ENCODE results near the gene MRPL58. TPM values are rescaled to one million over a fixed set of nuclear protein-coding genes. Genes with fewer than 3 reads are reported as not detected.

Gene MRPL58
- total and polyA plus RNA-seq, 4 donors, result 14.7 to 55.5 (median 35.7) TPM

DNA sequence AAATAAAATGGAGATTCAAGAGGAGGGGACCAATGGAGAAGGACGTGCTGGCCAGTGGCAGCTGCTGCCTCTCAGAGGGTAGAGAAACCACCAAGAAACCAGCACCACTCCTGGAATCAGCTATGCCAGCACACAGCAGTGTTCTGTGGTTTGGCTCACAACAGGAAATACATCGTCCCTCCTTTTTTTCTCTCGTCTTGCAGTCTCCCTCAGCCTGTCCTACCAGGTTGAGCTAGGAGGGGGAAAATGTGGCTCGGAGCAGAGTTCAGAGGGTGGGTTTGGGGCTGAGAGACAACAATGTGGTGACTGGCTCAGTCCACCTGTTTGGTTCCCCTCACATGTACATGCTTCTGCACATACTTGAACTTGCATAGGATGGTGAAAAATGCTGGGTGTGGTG, 55.4 kb downstream of the MRPL58 start:
- H3K27ac ChIP-seq (ENCODE audit: low read depth in 1 of 2, low read length in 1 of 2), result no peak overlapping the region
- TF ChIP-seq CTCF (IDR thresholded peaks at IDR 0.05; ENCODE audit: control extremely low read depth, extremely low read depth), result no peak
- DNase-seq (no peak), ATAC-seq (ENCODE audit: insufficient read depth, low FRiP score) (no peak)
- no peak overlapping the region for H3K4me3 ChIP-seq
- peaks cover 0 to 26% (median 16%) of the 10 kb centered on the region in 4 donors for H3K36me3 ChIP-seq (ENCODE audit: control insufficient read depth in 4 of 4, insufficient read depth in 4 of 4, low read length in 4 of 4)
- no peaks in the 10 kb centered on the region for H3K4me1 ChIP-seq (ENCODE audit: control insufficient read depth in 5 of 5, insufficient read depth in 5 of 5, low read length in 5 of 5)
- peaks cover 0 to 1% (median 0%) of the 10 kb centered on the region in 4 donors for H3K9me3 ChIP-seq (ENCODE audit: control insufficient read depth in 4 of 4, insufficient read depth in 3 of 4, low read length in 3 of 4)
- no peak overlapping the region for H3K9ac ChIP-seq (ENCODE audit: insufficient read depth in 1 of 2, low read length in 2 of 2)
- H3K27me3 ChIP-seq (ENCODE audit: control insufficient read depth in 3 of 3, insufficient read depth in 3 of 3, low read length in 2 of 3), result no peaks in the 10 kb centered on the region
- 30 to 45% methylated on average over 4 of the region's 4 CpGs for WGBS, 2 donors

GRCh38 chr17:75068750-75069149, 56.3 kb downstream of the MRPL58 start:
- Histone ChIP-seq H3K4me1 (ENCODE audit: control insufficient read depth in 5 of 5, insufficient read depth in 5 of 5, low read length in 5 of 5) (peaks cover 0 to 2% (median 0%) of the 10 kb centered on the region in 5 donors), H3K27ac (ENCODE audit: low read depth in 1 of 2, low read length in 1 of 2) (no peak overlapping the region), H3K4me3 (no peak overlapping the region), H3K9me3 (ENCODE audit: control insufficient read depth in 4 of 4, insufficient read depth in 3 of 4, low read length in 3 of 4) (peaks cover 0 to 1% (median 0%) of the 10 kb centered on the region in 4 donors), H3K27me3 (ENCODE audit: control insufficient read depth in 3 of 3, insufficient read depth in 3 of 3, low read length in 2 of 3) (no peaks in the 10 kb centered on the region), H3K36me3 (ENCODE audit: control insufficient read depth in 4 of 4, insufficient read depth in 4 of 4, low read length in 4 of 4) (peaks cover 0 to 17% (median 9%) of the 10 kb centered on the region in 4 donors), H3K9ac (ENCODE audit: insufficient read depth in 1 of 2, low read length in 2 of 2) (no peak overlapping the region)
- no peak for DNase-seq
- no peak for ATAC-seq (ENCODE audit: insufficient read depth, low FRiP score)
- TF ChIP-seq CTCF (IDR thresholded peaks at IDR 0.05; ENCODE audit: control extremely low read depth, extremely low read depth), result no peak
- WGBS, 2 donors, result 83 to 85% methylated on average over 8 of the region's 8 CpGs

DNA sequence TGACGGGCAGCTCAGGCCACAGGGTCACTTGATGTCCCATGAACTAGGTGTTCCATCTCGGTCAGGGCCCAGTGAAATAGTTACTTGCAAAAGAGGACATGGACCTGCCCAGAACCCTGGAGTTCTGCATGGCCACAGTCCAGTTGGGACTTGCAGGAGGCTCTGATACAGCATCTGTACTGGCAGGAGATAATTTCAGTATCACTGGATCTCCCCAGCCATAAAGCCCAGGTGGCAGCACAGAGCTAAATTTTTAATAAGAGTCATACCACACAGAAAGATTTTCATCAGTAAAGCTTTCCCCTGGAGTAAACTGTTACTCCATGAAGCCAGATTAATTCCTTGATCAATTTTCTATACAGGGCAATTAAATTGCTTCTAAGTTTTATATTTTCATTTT, 57.3 kb downstream of the MRPL58 start:
- no peaks in the 10 kb centered on the region for H3K9me3 ChIP-seq (ENCODE audit: control insufficient read depth in 4 of 4, insufficient read depth in 3 of 4, low read length in 3 of 4)
- H3K36me3 ChIP-seq (ENCODE audit: control insufficient read depth in 4 of 4, insufficient read depth in 4 of 4, low read length in 4 of 4), result peaks cover 0 to 8% (median 1%) of the 10 kb centered on the region in 4 donors
- ATAC-seq (ENCODE audit: insufficient read depth, low FRiP score) (no peak), DNase-seq (no peak)
- H3K4me1 ChIP-seq (ENCODE audit: control insufficient read depth in 5 of 5, insufficient read depth in 5 of 5, low read length in 5 of 5), result peaks cover 0 to 4% (median 0%) of the 10 kb centered on the region in 5 donors
- H3K4me3 ChIP-seq, result no peak overlapping the region
- WGBS, 2 donors, result 92 to 97% methylated on average over 2 of the region's 2 CpGs
- no peak overlapping the region for H3K9ac ChIP-seq (ENCODE audit: insufficient read depth in 1 of 2, low read length in 2 of 2)
- no peak overlapping the region for H3K27ac ChIP-seq (ENCODE audit: low read depth in 1 of 2, low read length in 1 of 2)
- no peaks in the 10 kb centered on the region for H3K27me3 ChIP-seq (ENCODE audit: control insufficient read depth in 3 of 3, insufficient read depth in 3 of 3, low read length in 2 of 3)
- TF ChIP-seq CTCF (IDR thresholded peaks at IDR 0.05; ENCODE audit: control extremely low read depth, extremely low read depth), result peak; percentile 11

Small RNA genes lying within 50 kb of the gene (small RNA-seq; reads per million reads assigned to genes)
- not detected for gene AC111186.1 (ENCODE audit: low replicate concordance)
- gene RN7SL573P (ENCODE audit: low replicate concordance), result not detected
- not detected for gene RNU6-362P (ENCODE audit: low replicate concordance)

Other genes with a start within 250 kb of the MRPL58 start
- 10 to 100 TPM; 27.1 to 47.4 TPM for gene NAT9, start 236.3 kb upstream of the MRPL58 start, total RNA-seq
- gene NAT9, start 236.3 kb upstream of the MRPL58 start, polyA plus RNA-seq, result 10 to 100 TPM; 36.5 to 36.7 TPM
- gene GRIN2C, start 152.8 kb upstream of the MRPL58 start, total RNA-seq, result under 1 TPM in 1 of 2 donors, not detected in 1; 0.03 TPM
- gene GRIN2C, start 152.8 kb upstream of the MRPL58 start, polyA plus RNA-seq, result under 1 TPM; 0.01 to 0.02 TPM
- gene FDXR, start 139.7 kb upstream of the MRPL58 start, total RNA-seq, result 10 to 100 TPM in 1 of 2 donors, 1 to 10 TPM in 1; 7.8 to 17.5 TPM
- 10 to 100 TPM; 10.2 to 11.1 TPM for gene FDXR, start 139.7 kb upstream of the MRPL58 start, polyA plus RNA-seq
- gene FADS6, start 119.0 kb upstream of the MRPL58 start, total RNA-seq, result not detected
- not detected for gene FADS6, start 119.0 kb upstream of the MRPL58 start, polyA plus RNA-seq
- gene USH1G, start 89.4 kb upstream of the MRPL58 start, total RNA-seq, result not detected
- gene USH1G, start 89.4 kb upstream of the MRPL58 start, polyA plus RNA-seq, result under 1 TPM in 1 of 2 donors, not detected in 1; 0.01 TPM
- gene OTOP2, start 88.4 kb upstream of the MRPL58 start, total RNA-seq, result not detected
- gene OTOP2, start 88.4 kb upstream of the MRPL58 start, polyA plus RNA-seq, result not detected
- gene OTOP3, start 76.8 kb upstream of the MRPL58 start, total RNA-seq, result not detected
- not detected for gene OTOP3, start 76.8 kb upstream of the MRPL58 start, polyA plus RNA-seq
- gene HID1, start 39.9 kb upstream of the MRPL58 start, total RNA-seq, result 10 to 100 TPM; 34.8 to 42.1 TPM
- 10 to 100 TPM; 15.2 to 23.7 TPM for gene HID1, start 39.9 kb upstream of the MRPL58 start, polyA plus RNA-seq
- gene CDR2L, start 25.0 kb upstream of the MRPL58 start, total RNA-seq, result 10 to 100 TPM; 11.5 to 19.0 TPM
- gene CDR2L, start 25.0 kb upstream of the MRPL58 start, polyA plus RNA-seq, result 10 to 100 TPM in 1 of 2 donors, 1 to 10 TPM in 1; 8.5 to 10.9 TPM
- gene ATP5PD, start 34.3 kb downstream of the MRPL58 start, total RNA-seq, result 100 to 1,000 TPM; 110 to 238 TPM
- gene ATP5PD, start 34.3 kb downstream of the MRPL58 start, polyA plus RNA-seq, result 100 to 1,000 TPM; 277 to 736 TPM
- gene KCTD2, start 34.6 kb downstream of the MRPL58 start, total RNA-seq, result 10 to 100 TPM; 21.0 to 22.3 TPM
- gene KCTD2, start 34.6 kb downstream of the MRPL58 start, polyA plus RNA-seq, result 10 to 100 TPM; 15.1 to 17.8 TPM
- gene SLC16A5, start 75.3 kb downstream of the MRPL58 start, total RNA-seq, result 10 to 100 TPM; 36.7 to 74.0 TPM
- 10 to 100 TPM; 27.9 to 48.0 TPM for gene SLC16A5, start 75.3 kb downstream of the MRPL58 start, polyA plus RNA-seq
- gene ARMC7, start 97.3 kb downstream of the MRPL58 start, total RNA-seq, result 10 to 100 TPM in 1 of 2 donors, 1 to 10 TPM in 1; 8.1 to 19.2 TPM
- 10 to 100 TPM; 10.2 to 13.5 TPM for gene ARMC7, start 97.3 kb downstream of the MRPL58 start, polyA plus RNA-seq
- 10 to 100 TPM; 64.4 to 75.3 TPM for gene NT5C, start 119.1 kb downstream of the MRPL58 start, total RNA-seq
- 10 to 100 TPM; 81.2 to 96.3 TPM for gene NT5C, start 119.1 kb downstream of the MRPL58 start, polyA plus RNA-seq
- gene JPT1, start 141.8 kb downstream of the MRPL58 start, total RNA-seq, result 10 to 100 TPM; 35.1 to 60.7 TPM
- 100 to 1,000 TPM; 134 to 140 TPM for gene JPT1, start 141.8 kb downstream of the MRPL58 start, polyA plus RNA-seq
- 100 to 1,000 TPM in 1 of 2 donors, 10 to 100 TPM in 1; 89.9 to 242 TPM for gene SUMO2, start 170.3 kb downstream of the MRPL58 start, total RNA-seq
- gene SUMO2, start 170.3 kb downstream of the MRPL58 start, polyA plus RNA-seq, result 10 to 100 TPM; 53.6 to 88.9 TPM
- 10 to 100 TPM; 46.4 to 69.5 TPM for gene NUP85, start 193.0 kb downstream of the MRPL58 start, total RNA-seq
- 10 to 100 TPM; 40.4 to 45.8 TPM for gene NUP85, start 193.0 kb downstream of the MRPL58 start, polyA plus RNA-seq
- 10 to 100 TPM; 22.8 to 42.4 TPM for gene GGA3, start 248.9 kb downstream of the MRPL58 start, total RNA-seq
- 10 to 100 TPM; 26.4 to 35.9 TPM for gene GGA3, start 248.9 kb downstream of the MRPL58 start, polyA plus RNA-seq
- gene MRPS7, start 249.2 kb downstream of the MRPL58 start, total RNA-seq, result 10 to 100 TPM; 40.0 to 54.6 TPM
- 10 to 100 TPM; 46.9 to 61.7 TPM for gene MRPS7, start 249.2 kb downstream of the MRPL58 start, polyA plus RNA-seq

All from lung (tissue), 13 donors.